ENCODE data around the gene NPRL2. TPM values are rescaled to one million over a fixed set of nuclear protein-coding genes. Genes with fewer than 3 reads are reported as not detected.

NPRL2 gene
- total and polyA plus RNA-seq, 9 of the 15 experiments (the other 6 are each of a cell fraction or from before 2014, with no cell fraction given): 17.4 to 40.4 (median 24.4) TPM

GRCh38 chr3:50354186-50354764 is 3.7 kb upstream of the NPRL2 start (continued):
- TF ChIP-seq E2F8 (IDR thresholded peaks at IDR 0.05; ENCODE audit: low read depth, partially characterized antibody): no peak
- TF ChIP-seq E2F3 (CRISPR knock-in tag; IDR thresholded peaks at IDR 0.05): no peak
- TF ChIP-seq MGA (IDR thresholded peaks at IDR 0.05): no peak
- no peak for TF ChIP-seq SMAD2 (IDR thresholded peaks at IDR 0.05; ENCODE audit: low read depth, low read length)
- TF ChIP-seq RHOXF2B (CRISPR knock-in tag; conservative IDR thresholded peaks at IDR 0.05): no peak
- peak in 1 of 2 experiments; percentile 72; a peak in 2 of 4 replicates for TF ChIP-seq RCOR1 (IDR thresholded peaks at IDR 0.05; ENCODE audit: borderline replicate concordance in 1 of 2, low read depth in 2 of 2, low read length in 2 of 2)
- no peak for TF ChIP-seq PCBP2 (IDR thresholded peaks at IDR 0.05; ENCODE audit: low read depth, low read length, poor library complexity, severe bottlenecking)
- TF ChIP-seq SRF (CRISPR knock-in tag; IDR thresholded peaks at IDR 0.05): no peak
- TF ChIP-seq PHB2 (IDR thresholded peaks at IDR 0.05; ENCODE audit: low read depth): no peak
- no peak for TF ChIP-seq ZNF347 (CRISPR knock-in tag; IDR thresholded peaks at IDR 0.05; ENCODE audit: low read depth)
- peak; percentile 54 for TF ChIP-seq ARID1B (IDR thresholded peaks at IDR 0.05)
- TF ChIP-seq NRF1 (conservative IDR thresholded peaks at IDR 0.05 in 1 of 2, IDR thresholded peaks at IDR 0.05 in 1 of 2): peak; percentile 60 to 65; a peak in 2 of 4 replicates
- TF ChIP-seq TEAD4 (IDR thresholded peaks at IDR 0.05; ENCODE audit: low read length): peak; percentile 9; the same call in 1 of the 2 replicates
- no peak for TF ChIP-seq TEAD4 (CRISPR knock-in tag; IDR thresholded peaks at IDR 0.05; ENCODE audit: borderline replicate concordance)
- TF ChIP-seq TAL1 (IDR thresholded peaks at IDR 0.05): no peak

Data from K562 (cell line).